A204.1 (cell line): ENCODE results near the gene RAB7A.

ENCODE experiments used
- FAIRE-seq: peaks from 2 replicates; lab custom pipeline; 2012; peaks lifted over from hg19 to GRCh38; lab: Jason Lieb, UNC

Gene RAB7A

GRCh38 chr3:128726023-128727016, at the start of gene RAB7A:
Gene RAB7A (plus strand): TSS chr3:128726183. CDS start chr3:128795368, 69,185 bp downstream.
- FAIRE-seq, result peak; percentile 95

GRCh38 chr3:128679338-128679737, 46.6 kb upstream of the RAB7A start:
- no peak for FAIRE-seq

GRCh38 chr3:128680603-128681368, 45.2 kb upstream of the RAB7A start:
- FAIRE-seq, result peak; percentile 47

- FAIRE-seq, result no peak
Observed at GRCh38 chr3:128681369-128681829, 44.6 kb upstream of the RAB7A start.

- FAIRE-seq, result no peak
Observed at GRCh38 chr3:128683957-128684356, 42.0 kb upstream of the RAB7A start.

- FAIRE-seq, result no peak
Observed at GRCh38 chr3:128684986-128685726, 40.8 kb upstream of the RAB7A start.

GRCh38 chr3:128686465-128686864, 39.5 kb upstream of the RAB7A start:
- no peak for FAIRE-seq

GRCh38 chr3:128689060-128689459, 36.9 kb upstream of the RAB7A start:
- FAIRE-seq, result no peak

- FAIRE-seq, result no peak
Observed at GRCh38 chr3:128693696-128694095, 32.3 kb upstream of the RAB7A start.

- no peak for FAIRE-seq
Observed at GRCh38 chr3:128697341-128697740, 28.6 kb upstream of the RAB7A start.

GRCh38 chr3:128698211-128699047, 27.6 kb upstream of the RAB7A start:
- FAIRE-seq, result no peak

- no peak for FAIRE-seq
Observed at GRCh38 chr3:128701342-128702212, 24.4 kb upstream of the RAB7A start.

GRCh38 chr3:128702391-128702790, 23.6 kb upstream of the RAB7A start:
- no peak for FAIRE-seq

GRCh38 chr3:128703561-128703960, 22.4 kb upstream of the RAB7A start:
- no peak for FAIRE-seq

- no peak for FAIRE-seq
Observed at GRCh38 chr3:128706086-128706615, 19.8 kb upstream of the RAB7A start.

GRCh38 chr3:128707928-128708494, 18.0 kb upstream of the RAB7A start:
- FAIRE-seq, result no peak

- FAIRE-seq, result no peak
Observed at GRCh38 chr3:128709038-128709437, 16.9 kb upstream of the RAB7A start.

GRCh38 chr3:128709506-128710210, 16.3 kb upstream of the RAB7A start:
- no peak for FAIRE-seq

GRCh38 chr3:128710816-128711433, 15.1 kb upstream of the RAB7A start:
- no peak for FAIRE-seq
